K562 (cell line): ENCODE measurements around the gene BNIP1. TPM values are rescaled to one million over a fixed set of nuclear protein-coding genes. Genes with fewer than 3 reads are reported as not detected.

ENCODE experiments used
- ATAC-seq: fragments of 200-7000 bp; cut with Tn5 transposase; 3 replicates; pipeline ENCODE4 v1.9.1; 2020; ENCODE audit warnings: moderate library complexity
- BruUV-seq: library from RNA; stranded (reverse); fragments of 400-500 nt; replicated peaks from 2 replicates; lab custom pipeline; 2021; lab: Mats Ljungman, UMichigan
- CTCF ChIA-PET: fragments of 300-600 bp; formaldehyde crosslinking; extraction: SDS; loops from one replicate; lab custom pipeline; 2021; ENCODE audit warnings: low intra/inter-chr PET ratio; lab: Yijun Ruan, JAX
- POLR2A ChIA-PET: fragments of 300-600, 350-650 bp; sonication (Branson Sonifier 250); formaldehyde crosslinking; extraction: SDS; loops from one replicate; lab custom pipeline; 2021; ENCODE audit warnings: antibody characterized with exemption, inconsistent platforms; lab: Yijun Ruan, JAX
- DNase-seq, 4 experiments: peaks; one replicate each; pipeline versions ENCODE4 v3.0.0 to v3.0.0-alpha.2; 2011 to 2018; ENCODE audit warnings: low spot score in 3 of 4, mixed read lengths in 3 of 4; ENCODE audit errors: extremely low read depth in 1 of 4
- FAIRE-seq: peaks from 2 replicates; lab custom pipeline; 2011; peaks lifted over from hg19 to GRCh38; lab: Jason Lieb, UNC
- H2AFZ ChIP-seq: 2 replicates; pipeline ENCODE4 v1.6.0; 2011; ENCODE audit warnings: low read depth, low read length, control low read depth, inconsistent platforms
- H3K27ac ChIP-seq: fragments of 200-600 bp; 3 replicates; pipeline ENCODE4 v1.8.0; 2011; ENCODE audit warnings: low read depth, mild to moderate bottlenecking, control low read depth, inconsistent platforms, low read length, moderate library complexity, mixed read lengths; ENCODE audit errors: extremely low read depth
- H3K27me3 ChIP-seq, 2 experiments: fragments of 300-600 bp in 1 of 2; 2 replicates in 1 of 2; 3 replicates in 1 of 2; pipeline versions ENCODE4 v1.6.0 to v1.8.0; 2011; ENCODE audit warnings: inconsistent platforms in 2 of 2, low read length in 2 of 2, mild to moderate bottlenecking in 1 of 2, mixed read lengths in 1 of 2, moderate library complexity in 1 of 2; ENCODE audit not compliant: control insufficient read depth in 2 of 2, insufficient read depth in 2 of 2
- H3K36me3 ChIP-seq: fragments of 300-600 bp; 3 replicates; pipeline ENCODE4 v1.8.0; 2011; ENCODE audit warnings: mild to moderate bottlenecking, low read length, inconsistent platforms; ENCODE audit not compliant: control insufficient read depth, insufficient read depth
- H3K4me1 ChIP-seq, 2 experiments: fragments of 200-600 bp in 1 of 2; replicated peaks in 1 of 2; 2 replicates in 1 of 2; 3 replicates in 1 of 2; pipeline versions ENCODE4 v1.5.1 to v1.8.0; 2011; ENCODE audit warnings: inconsistent platforms in 2 of 2, low read length in 2 of 2, mild to moderate bottlenecking in 1 of 2, mixed read lengths in 1 of 2, moderate library complexity in 1 of 2; ENCODE audit not compliant: control insufficient read depth in 2 of 2, insufficient read depth in 2 of 2
- H3K4me2 ChIP-seq: 2 replicates; pipeline ENCODE4 v1.6.1; 2011; ENCODE audit warnings: low read length, control low read depth, inconsistent platforms, mixed read lengths; ENCODE audit not compliant: insufficient read depth
- H3K4me3 ChIP-seq: fragments of 200-600 bp; sonication (generic), shearing (Covaris generic); 2 replicates; pipeline ENCODE4 v1.5.1; 2016; ENCODE audit warnings: control low read depth, inconsistent platforms
- H3K79me2 ChIP-seq: fragments of 200-600 bp; 3 replicates; pipeline ENCODE4 v1.8.0; 2011; ENCODE audit warnings: low read length, inconsistent platforms; ENCODE audit not compliant: control insufficient read depth, insufficient read depth
- H3K9ac ChIP-seq, 2 experiments: 2 replicates each; pipeline versions ENCODE4 v1.6.0 to v1.6.1; 2011; ENCODE audit warnings: low read depth in 2 of 2, low read length in 2 of 2, control low read depth in 1 of 2, inconsistent platforms in 1 of 2, mild to moderate bottlenecking in 1 of 2, mixed read lengths in 1 of 2; ENCODE audit not compliant: insufficient read depth in 1 of 2
- H3K9me1 ChIP-seq: one replicate; pipeline ENCODE4 v1.6.0; 2011; ENCODE audit warnings: inconsistent platforms, mild to moderate bottlenecking, low read length, moderate library complexity; ENCODE audit not compliant: control insufficient read depth, insufficient read depth
- H3K9me3 ChIP-seq: replicated peaks from 2 replicates; pipeline ENCODE4 v1.5.1; 2011; ENCODE audit warnings: low read depth, low read length, inconsistent platforms; ENCODE audit not compliant: control insufficient read depth, insufficient read depth
- H4K20me1 ChIP-seq: replicated peaks from 2 replicates; pipeline ENCODE4 v1.6.1; 2011; ENCODE audit warnings: low read length, inconsistent platforms, mixed read lengths; ENCODE audit not compliant: control insufficient read depth, insufficient read depth
- CREBBP ChIP-seq: IDR thresholded peaks from one replicate; pipeline ENCODE4 v1.6.1; 2012; ENCODE audit warnings: low read depth, mild to moderate bottlenecking, control low read depth, inconsistent platforms, low read length
- CSDE1 ChIP-seq, 2 experiments: fragments of 450-650 bp; IDR thresholded peaks; 2 replicates each; pipeline ENCODE4 v1.6.1; 2016; ENCODE audit warnings: mild to moderate bottlenecking in 1 of 2
- ERF ChIP-seq: fragments of 450-650 bp; formaldehyde crosslinking; IDR thresholded peaks from 2 replicates; pipeline ENCODE4 v1.4.0; 2020; ENCODE audit warnings: mild to moderate bottlenecking, mixed read lengths
- KLF16 ChIP-seq: IDR thresholded peaks from 2 replicates; pipeline ENCODE4 v1.6.1; 2016; ENCODE audit warnings: antibody characterized with exemption
- LCOR ChIP-seq: sonication (generic); formaldehyde crosslinking; IDR thresholded peaks from 2 replicates; pipeline ENCODE4 v1.8.0; 2022; ENCODE audit warnings: mild to moderate bottlenecking, missing genetic modification reagents
- MBD2 ChIP-seq: sonication (generic); IDR thresholded peaks from 2 replicates; pipeline ENCODE4 v1.6.1; 2016; ENCODE audit warnings: low read depth, borderline replicate concordance
- RAD21 ChIP-seq, 2 experiments: fragments of 250-450 bp in 1 of 2; fragments of 450-650 bp in 1 of 2; sonication (Bioruptor Pico) in 1 of 2; formaldehyde crosslinking in 1 of 2; IDR thresholded peaks in 1 of 2; conservative IDR thresholded peaks in 1 of 2; 2 replicates each; pipeline versions ENCODE4 v1.4.0 to v1.8.0; 2020 to 2022; ENCODE audit warnings: mild to moderate bottlenecking in 2 of 2, moderate library complexity in 1 of 2
- RAD51 ChIP-seq: fragments of 450-650 bp; IDR thresholded peaks from 2 replicates; pipeline ENCODE4 v1.7.1; 2016; ENCODE audit warnings: low read depth, mild to moderate bottlenecking, borderline replicate concordance
- SMARCA4 ChIP-seq: fragments of 450-650 bp; IDR thresholded peaks from 2 replicates; pipeline ENCODE4 v1.6.1; 2016
- TARDBP ChIP-seq: fragments of 450-650 bp; IDR thresholded peaks from 2 replicates; pipeline ENCODE4 v1.6.1; 2016
- ZKSCAN3 ChIP-seq: fragments of 250-450 bp; sonication (Bioruptor Pico); IDR thresholded peaks from 2 replicates; pipeline ENCODE4 v1.4.0; 2020
- ZNF584 ChIP-seq: fragments of 200-800 bp; sonication (Bioruptor generic); IDR thresholded peaks from 2 replicates; pipeline ENCODE4 v1.6.1; 2016; ENCODE audit warnings: low read depth, mild to moderate bottlenecking, missing genetic modification characterization, missing compliant biosample characterization
- ZNF586 ChIP-seq: fragments of 450-650 bp; formaldehyde crosslinking; conservative IDR thresholded peaks from 2 replicates; pipeline ENCODE4 v1.4.0; 2020; ENCODE audit warnings: mild to moderate bottlenecking, moderate library complexity
- ZNF780A ChIP-seq: fragments of 250-450 bp; sonication (Bioruptor Pico); IDR thresholded peaks from 2 replicates; pipeline ENCODE4 v1.5.0; 2021; ENCODE audit warnings: mild to moderate bottlenecking
- WGBS: fragments of 100-300 bp; shearing (Covaris generic); methylation state at CpG from one replicate; pipeline ENCODE4 v1.1.6; 2016; ENCODE audit warnings: low coverage, mixed read lengths; ENCODE audit not compliant: insufficient coverage; ENCODE audit errors: missing lambda C conversion rate; 5-methylcytosine and 5-hydroxymethylcytosine counted together
- in situ Hi-C: fragments of 300-500 bp; cut with MboI; formaldehyde crosslinking; loops from 4 replicates; pipeline ENCODE4 v1.15.0; 2018; ENCODE audit warnings: inconsistent platforms, mixed read lengths
- intact Hi-C: fragments of 100-400 bp; cut with micrococcal nuclease; formaldehyde crosslinking; loops from 2 replicates; pipeline ENCODE4 v1.14.2; 2022
- polyA plus RNA-seq, 8 experiments: library from polyadenylated mRNA; depleted of rRNA in 4 of 8; stranded (reverse) in 5 of 8; unstranded in 3 of 8; fragments of >200 nt; fragmentation: Nextera tagmentation in 2 of 8; fragmentation: Illumina TruSeq in 1 of 8; extraction: Ambion mirVana in 2 of 8; extraction: Trizol in 1 of 8; gene quantifications; 2 replicates each; pipeline versions ENCODE4 v1.2.1 to v1.2.3, GENCODE V29; 2011 to 2014; ENCODE audit warnings: inconsistent platforms in 1 of 8, missing spikeins in 1 of 8
- total RNA-seq, 7 experiments: library from RNA; depleted of rRNA in 6 of 7; stranded (reverse); fragments of >200 nt in 6 of 7; fragmentation: Illumina TruSeq in 2 of 7; extraction: Trizol in 2 of 7; gene quantifications; 2 replicates each; pipeline versions ENCODE4 v1.2.1 to v1.2.3, GENCODE V29; 2011 to 2021; ENCODE audit warnings: low replicate concordance in 1 of 7
- TF ChIP-seq, protein P1 (sequence below): sonication (generic); formaldehyde crosslinking; IDR thresholded peaks from 2 replicates; pipeline ENCODE4 v1.8.0; 2023; ENCODE audit warnings: mild to moderate bottlenecking, missing genetic modification reagents
- TF ChIP-seq, protein P2 (sequence below): IDR thresholded peaks from 2 replicates; pipeline ENCODE4 v1.6.1; 2012; ENCODE audit warnings: low read depth, low read length, improper control_type of control experiment, borderline replicate concordance
- TF ChIP-seq, protein P3 (sequence below): sonication (generic); IDR thresholded peaks from 2 replicates; pipeline ENCODE4 v1.6.1; 2016
- TF ChIP-seq, protein P4 (sequence below): fragments of 250-450 bp; sonication (Bioruptor Pico); IDR thresholded peaks from 2 replicates; pipeline ENCODE4 v1.9.0; 2021; ENCODE audit warnings: mild to moderate bottlenecking

The BNIP1 gene
- total and polyA plus RNA-seq, 9 of the 15 experiments (the other 6 are each of a cell fraction or from before 2014, with no cell fraction given) = 18.8 to 65.0 (median 26.2) TPM

DNA sequence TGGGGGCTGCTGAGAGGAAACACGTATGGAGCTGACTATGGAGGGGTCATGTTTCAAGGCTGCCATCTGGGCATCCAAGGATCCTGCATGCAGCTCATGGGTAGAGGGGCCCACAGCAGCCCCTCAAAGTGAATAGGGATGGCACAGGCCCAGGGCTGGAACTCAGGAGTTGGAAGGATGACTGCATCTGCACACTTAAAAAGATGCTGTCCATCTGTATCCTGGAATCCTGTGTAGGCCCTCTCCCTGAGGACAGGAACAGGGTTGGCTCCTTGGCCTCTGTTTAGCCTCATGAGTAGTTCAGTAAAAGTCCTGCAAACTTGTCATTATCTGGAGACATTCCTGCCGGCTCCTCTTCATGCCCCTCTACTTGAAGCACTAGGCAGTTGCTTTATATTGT lies 4.0 kb downstream of the BNIP1 start:
- POLR2A ChIA-PET = no interaction called here
- peaks cover 5% of the 10 kb centered on the region; the same call in 2 of the 3 replicates for H3K79me2 ChIP-seq
- H3K4me3 ChIP-seq = no peak overlapping the region
- no peaks in the 10 kb centered on the region for H3K9me1 ChIP-seq
- peaks cover 42% of the 10 kb centered on the region; the same call in 2 of the 3 replicates for H3K36me3 ChIP-seq
- ATAC-seq (no peak), FAIRE-seq (no peak), DNase-seq (no peak)
- intact Hi-C loops (no loop called here), in situ Hi-C loops (no loop called here)
- no peaks in the 10 kb centered on the region for H3K27me3 ChIP-seq
- no peak overlapping the region for H3K27ac ChIP-seq
- no peaks in the 10 kb centered on the region for H3K9me3 ChIP-seq
- no TSS peak for BruUV-seq
- H3K4me1 ChIP-seq = peaks cover 7 to 12% of the 10 kb centered on the region in 2 experiments; a peak in 3 of 5 replicates
- H2AFZ ChIP-seq = no peak overlapping the region
- WGBS = 56% methylated on average over 2 of the region's 2 CpGs
- H3K4me2 ChIP-seq = no peak overlapping the region
- no peak overlapping the region for H3K9ac ChIP-seq
- CTCF ChIA-PET = interaction anchor here (0.6 kb wide), 1 partner anchor 372 kb away, joined by 4 read pairs; no protein-coding TSS in a partner anchor
- no peaks in the 10 kb centered on the region for H4K20me1 ChIP-seq
- TF ChIP-seq ERF (no peak), KLF16 (no peak), LCOR (no peak), ZNF584 (no peak), SMARCA4 (no peak), ZKSCAN3 (CRISPR knock-in tag) (no peak), CSDE1 (IDR thresholded peaks at IDR 0.05) (no peak), ZNF780A (CRISPR knock-in tag) (no peak), TARDBP (no peak), ZNF586 (CRISPR knock-in tag) (no peak), MBD2 (no peak), CREBBP (no peak), RAD21 (CRISPR knock-in tag; conservative IDR thresholded peaks at IDR 0.05 in 1 of 2, IDR thresholded peaks at IDR 0.05 in 1 of 2) (no peak), RAD51 (no peak)
- TF ChIP-seq, protein P1, sequence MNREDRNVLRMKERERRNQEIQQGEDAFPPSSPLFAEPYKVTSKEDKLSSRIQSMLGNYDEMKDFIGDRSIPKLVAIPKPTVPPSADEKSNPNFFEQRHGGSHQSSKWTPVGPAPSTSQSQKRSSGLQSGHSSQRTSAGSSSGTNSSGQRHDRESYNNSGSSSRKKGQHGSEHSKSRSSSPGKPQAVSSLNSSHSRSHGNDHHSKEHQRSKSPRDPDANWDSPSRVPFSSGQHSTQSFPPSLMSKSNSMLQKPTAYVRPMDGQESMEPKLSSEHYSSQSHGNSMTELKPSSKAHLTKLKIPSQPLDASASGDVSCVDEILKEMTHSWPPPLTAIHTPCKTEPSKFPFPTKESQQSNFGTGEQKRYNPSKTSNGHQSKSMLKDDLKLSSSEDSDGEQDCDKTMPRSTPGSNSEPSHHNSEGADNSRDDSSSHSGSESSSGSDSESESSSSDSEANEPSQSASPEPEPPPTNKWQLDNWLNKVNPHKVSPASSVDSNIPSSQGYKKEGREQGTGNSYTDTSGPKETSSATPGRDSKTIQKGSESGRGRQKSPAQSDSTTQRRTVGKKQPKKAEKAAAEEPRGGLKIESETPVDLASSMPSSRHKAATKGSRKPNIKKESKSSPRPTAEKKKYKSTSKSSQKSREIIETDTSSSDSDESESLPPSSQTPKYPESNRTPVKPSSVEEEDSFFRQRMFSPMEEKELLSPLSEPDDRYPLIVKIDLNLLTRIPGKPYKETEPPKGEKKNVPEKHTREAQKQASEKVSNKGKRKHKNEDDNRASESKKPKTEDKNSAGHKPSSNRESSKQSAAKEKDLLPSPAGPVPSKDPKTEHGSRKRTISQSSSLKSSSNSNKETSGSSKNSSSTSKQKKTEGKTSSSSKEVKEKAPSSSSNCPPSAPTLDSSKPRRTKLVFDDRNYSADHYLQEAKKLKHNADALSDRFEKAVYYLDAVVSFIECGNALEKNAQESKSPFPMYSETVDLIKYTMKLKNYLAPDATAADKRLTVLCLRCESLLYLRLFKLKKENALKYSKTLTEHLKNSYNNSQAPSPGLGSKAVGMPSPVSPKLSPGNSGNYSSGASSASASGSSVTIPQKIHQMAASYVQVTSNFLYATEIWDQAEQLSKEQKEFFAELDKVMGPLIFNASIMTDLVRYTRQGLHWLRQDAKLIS (CRISPR knock-in tag) = no peak
- TF ChIP-seq, protein P2, sequence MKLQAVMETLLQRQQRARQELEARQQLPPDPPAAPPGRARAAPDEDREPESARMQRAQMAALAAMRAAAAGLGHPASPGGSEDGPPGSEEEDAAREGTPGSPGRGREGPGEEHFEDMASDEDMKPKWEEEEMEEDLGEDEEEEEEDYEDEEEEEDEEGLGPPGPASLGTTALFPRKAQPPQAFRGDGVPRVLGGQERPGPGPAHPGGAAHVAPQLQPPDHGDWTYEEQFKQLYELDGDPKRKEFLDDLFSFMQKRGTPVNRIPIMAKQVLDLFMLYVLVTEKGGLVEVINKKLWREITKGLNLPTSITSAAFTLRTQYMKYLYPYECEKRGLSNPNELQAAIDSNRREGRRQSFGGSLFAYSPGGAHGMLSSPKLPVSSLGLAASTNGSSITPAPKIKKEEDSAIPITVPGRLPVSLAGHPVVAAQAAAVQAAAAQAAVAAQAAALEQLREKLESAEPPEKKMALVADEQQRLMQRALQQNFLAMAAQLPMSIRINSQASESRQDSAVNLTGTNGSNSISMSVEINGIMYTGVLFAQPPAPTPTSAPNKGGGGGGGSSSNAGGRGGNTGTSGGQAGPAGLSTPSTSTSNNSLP = no peak
- TF ChIP-seq, protein P3, sequence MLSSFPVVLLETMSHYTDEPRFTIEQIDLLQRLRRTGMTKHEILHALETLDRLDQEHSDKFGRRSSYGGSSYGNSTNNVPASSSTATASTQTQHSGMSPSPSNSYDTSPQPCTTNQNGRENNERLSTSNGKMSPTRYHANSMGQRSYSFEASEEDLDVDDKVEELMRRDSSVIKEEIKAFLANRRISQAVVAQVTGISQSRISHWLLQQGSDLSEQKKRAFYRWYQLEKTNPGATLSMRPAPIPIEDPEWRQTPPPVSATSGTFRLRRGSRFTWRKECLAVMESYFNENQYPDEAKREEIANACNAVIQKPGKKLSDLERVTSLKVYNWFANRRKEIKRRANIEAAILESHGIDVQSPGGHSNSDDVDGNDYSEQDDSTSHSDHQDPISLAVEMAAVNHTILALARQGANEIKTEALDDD = no peak
- TF ChIP-seq, protein P4, sequence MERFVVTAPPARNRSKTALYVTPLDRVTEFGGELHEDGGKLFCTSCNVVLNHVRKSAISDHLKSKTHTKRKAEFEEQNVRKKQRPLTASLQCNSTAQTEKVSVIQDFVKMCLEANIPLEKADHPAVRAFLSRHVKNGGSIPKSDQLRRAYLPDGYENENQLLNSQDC (CRISPR knock-in tag) = no peak
